Activated naive CD4-positive, alpha-beta T cell treated with anti-CD3 and anti-CD28 coated beads, Interleukin-2, amount 50 U/mL, for 16 hours (primary cell): ENCODE results near the gene CHPT1.
"Not testable (repeated sequence)": the region's sequence is repeated elsewhere in the genome, so short reads cannot be mapped to it uniquely, and the experiment has no call there.

Experiments used
- DNase-seq: peaks from one replicate; pipeline ENCODE4 v3.0.0-alpha.2; 2020

CHPT1 gene

DNA sequence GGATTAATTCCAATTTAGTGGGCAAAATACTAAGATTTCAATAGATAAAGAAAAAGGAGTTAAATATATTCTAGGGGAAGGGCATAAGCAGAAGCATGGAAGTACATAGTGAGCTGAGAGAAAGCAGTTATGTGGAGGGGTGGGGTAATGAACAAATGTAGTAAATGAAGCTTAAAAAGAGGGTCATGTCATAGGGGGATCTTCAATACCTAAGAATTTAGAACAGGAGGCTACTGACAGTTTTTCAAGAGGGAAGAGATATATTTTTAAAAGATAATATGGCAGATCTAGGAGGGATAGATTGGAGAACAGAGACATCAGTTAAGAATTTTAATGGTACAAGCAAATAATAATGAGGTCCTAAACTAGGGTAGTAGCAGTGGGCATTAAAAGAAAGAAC, 32.4 kb downstream of the CHPT1 start:
- DNase-seq, result no peak

DNA sequence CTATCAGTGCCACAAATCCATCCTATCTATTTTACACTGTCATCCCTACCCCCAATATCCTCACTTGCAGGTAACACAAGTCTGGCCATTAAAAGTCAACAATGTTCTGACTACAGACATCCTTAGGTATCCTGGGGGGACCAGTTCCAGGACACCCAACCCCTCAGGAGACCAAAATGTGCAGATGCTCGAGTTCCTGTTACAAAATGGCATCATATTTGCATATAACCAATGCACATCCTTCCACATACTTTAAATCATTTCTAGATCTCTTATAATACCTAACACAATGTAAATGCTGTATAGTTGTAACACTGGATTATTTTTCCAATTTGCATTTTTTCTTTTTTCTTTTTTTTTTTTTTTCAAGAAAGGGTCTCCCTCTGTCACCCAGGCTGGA, 34.9 kb downstream of the CHPT1 start:
- DNase-seq, result no peak

DNA sequence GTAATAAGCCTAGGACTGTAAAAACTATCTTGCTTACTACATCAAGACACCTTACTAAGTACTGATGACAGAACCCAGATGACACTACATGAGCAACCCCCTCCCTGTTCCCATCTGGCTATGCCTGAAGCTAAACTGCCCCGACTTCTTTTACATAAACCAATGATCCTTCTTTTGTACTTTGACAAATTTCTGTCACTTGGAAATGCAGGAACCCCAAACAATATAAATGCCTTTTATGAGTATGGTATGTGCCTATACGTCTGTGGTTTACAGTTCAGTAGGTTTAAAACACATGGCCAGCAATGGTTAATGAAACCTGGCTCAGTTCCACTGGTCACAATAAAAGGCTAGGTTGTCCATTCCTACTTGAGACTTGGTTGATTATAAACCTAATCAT, 35.7 kb downstream of the CHPT1 start:
- DNase-seq, result no peak

DNA sequence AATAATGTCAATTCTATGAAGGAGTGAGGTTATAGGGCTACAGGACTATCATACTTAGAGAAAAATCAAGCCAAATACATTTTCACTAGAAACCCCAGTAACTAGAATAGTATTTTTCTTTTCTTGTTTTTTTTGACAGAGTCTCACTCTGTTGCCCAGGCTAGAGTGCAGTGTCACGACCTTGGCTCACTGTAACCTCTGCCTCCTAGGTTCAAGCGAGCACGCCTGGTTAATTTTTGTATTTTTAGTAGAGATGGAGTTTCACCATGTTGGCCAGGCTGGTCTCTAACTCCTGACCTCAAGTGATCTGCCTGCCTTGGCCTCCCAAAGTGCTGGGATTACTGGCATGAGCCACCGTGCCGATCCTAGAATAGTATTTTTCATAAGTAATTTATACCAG, 37.0 kb downstream of the CHPT1 start:
- not testable (repeated sequence) for DNase-seq

DNA sequence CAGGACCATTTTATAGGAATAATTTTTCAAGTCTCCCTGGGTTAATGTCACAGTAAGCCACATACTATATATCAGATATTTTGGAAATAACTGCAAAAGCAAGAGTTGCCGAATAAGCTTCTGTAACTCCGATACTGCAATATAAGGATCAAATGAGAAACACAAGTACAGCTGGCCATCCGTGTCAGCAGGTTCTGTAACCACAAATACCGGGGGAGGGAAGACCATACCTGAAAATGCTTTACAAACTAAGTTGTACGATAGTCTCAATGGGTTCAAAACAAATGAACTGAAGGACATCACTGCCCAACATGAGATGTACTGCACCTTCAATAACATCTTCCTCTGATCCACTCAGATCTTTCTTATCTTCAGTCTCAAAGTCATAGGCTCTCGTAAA, 40.0 kb downstream of the CHPT1 start:
- no peak for DNase-seq

DNA sequence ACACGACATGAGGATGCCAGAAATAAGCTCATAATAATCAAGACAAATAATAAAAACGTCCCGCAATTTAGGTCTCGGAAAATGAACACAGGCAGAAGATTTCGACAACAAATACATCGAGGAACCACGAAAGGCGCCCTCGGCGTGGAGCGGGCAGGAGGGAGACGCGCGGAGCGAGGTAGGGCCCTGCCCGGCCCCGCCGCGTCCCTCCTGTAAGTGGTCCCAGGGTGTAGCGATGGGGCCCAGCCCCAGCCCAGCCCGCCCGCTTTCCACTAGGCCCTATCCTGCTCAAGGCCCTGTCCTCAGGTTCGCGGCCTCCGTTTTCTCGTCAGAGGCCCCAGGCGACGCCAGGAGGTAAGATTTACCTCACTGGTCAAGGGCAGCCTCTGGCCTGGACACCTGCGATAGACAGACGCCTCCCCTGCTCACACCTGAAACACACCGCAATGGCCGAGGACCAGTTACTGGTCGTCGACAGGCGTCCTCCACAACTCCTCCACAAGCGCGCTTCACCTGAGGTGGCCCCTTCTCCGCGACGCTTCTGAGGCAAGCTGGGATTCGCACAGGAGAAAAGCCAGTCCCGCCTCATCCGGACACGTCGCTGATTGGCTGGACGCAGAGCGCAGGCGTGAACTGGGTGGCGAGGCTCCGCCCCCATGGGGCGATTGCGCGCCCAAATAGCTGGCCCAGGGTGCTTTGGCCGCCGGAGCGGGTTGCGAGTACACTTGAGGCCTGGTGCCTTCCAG, 41.7 kb downstream of the CHPT1 start, which contains the start of gene SYCP3:
TSS of gene SYCP3 (minus strand) at position 543 of the 746 bp plus-strand sequence. CDS start 1,527 bp downstream, outside the sequence.
- no peak for DNase-seq

DNA sequence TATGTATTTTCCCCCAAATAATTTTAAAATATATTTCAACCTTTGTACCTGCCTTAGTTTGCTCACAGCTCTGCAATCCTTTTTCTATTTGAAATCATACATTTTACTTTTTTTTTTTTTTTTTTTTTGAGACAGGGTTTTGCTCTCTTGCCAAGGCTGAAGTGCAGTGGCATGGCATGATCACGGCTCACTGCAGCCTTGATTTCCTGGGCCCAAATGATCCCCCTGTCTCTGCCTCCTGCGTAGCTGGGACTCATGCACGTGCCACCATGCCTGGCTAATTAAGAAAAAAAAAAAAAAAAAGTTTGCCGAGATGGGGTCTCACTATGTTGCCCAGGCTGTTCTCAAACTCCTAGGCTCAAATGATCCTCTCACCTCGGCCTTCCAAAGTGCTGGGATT, 43.1 kb downstream of the CHPT1 start:
- no peak for DNase-seq

DNA sequence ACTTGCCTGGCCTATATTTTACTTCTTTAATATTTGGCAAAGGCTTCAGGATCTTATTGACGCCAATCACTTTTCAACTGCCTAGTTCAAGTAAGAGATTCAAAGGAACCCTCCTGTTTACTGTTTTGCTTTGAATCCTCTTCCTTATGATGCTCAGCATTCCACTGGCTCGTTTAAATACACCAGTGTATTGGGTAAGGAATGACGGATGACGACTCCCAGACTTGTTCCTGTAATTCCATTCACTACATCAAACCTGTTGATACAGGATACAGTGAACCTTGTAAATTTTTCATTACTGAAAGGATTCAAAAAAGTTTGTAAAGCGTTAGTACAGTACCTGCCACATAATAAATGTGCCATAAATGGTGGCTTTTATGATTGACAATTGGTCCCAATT, 43.5 kb downstream of the CHPT1 start:
- DNase-seq, result no peak

DNA sequence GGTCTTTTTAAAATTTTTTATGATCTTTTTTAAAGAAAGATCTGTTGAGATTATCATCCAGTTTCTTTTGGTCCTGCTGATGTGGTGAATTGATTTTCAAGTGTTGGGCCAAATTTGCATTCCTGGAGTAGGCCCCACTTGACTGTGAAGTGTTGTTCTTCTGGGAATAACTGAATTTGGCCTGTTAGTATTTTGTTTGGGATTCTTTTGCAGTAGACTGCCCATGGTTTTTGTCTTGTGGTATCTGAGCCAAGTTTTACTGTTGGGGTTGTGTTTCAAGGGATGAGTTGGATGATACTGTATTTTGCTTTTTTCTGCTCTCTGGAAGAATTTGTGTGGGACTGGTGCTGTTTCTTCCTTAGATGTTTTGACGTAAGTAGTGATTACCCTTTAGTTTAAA, 45.8 kb downstream of the CHPT1 start:
- no peak for DNase-seq

DNA sequence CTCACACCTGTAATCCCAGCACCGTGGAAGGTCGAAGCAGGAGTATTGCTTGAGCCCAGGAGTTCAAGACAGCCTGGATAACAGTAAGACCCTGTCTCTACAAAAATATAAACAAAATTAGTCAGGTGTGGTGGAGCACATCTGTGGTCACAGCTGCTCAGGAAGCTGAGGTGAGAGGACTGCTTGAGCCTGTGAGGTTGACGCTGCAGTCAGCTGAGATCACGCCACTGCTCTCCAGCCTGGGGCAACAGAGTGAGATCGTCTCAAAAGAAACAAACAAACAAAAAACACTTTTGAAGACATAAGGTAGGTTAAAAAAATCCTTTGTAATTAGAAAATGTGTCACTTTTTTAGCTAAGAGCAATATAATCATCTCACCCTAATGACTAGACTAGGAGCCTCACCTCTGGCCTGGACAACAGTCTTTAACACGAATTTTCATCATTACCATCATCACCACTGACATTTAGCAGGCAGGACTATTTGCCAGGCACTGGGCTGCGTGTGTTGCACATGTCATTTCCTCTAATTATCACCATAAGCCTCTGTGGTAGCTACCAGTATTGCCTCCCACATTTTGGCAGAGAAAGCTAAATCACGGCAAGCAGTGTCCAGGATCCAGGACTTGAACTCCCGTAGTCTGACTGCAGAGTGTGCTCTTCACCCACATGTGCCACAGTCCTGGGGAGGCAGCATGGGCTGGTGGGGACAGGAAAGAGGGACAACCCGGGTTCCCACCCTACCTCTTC, 46.5 kb downstream of the CHPT1 start:
- no peak for DNase-seq

DNA sequence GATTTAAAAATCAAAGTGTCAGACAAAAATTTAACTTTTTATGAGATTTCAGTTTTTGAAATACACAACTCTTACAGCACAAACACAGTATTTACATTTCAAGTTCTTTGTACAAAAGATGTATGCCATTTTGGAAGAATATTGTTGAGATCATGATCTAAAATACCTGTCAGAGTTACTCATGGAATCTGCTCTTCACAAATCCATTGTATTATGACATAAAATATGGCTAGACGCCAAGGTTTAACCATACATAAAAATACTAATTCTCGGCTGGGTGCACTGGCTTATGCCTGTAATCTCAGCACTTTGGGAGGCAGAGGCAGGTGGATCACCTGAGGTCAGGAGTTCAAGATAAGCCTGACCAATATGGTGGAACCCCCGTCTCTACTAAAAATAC, 48.0 kb downstream of the CHPT1 start:
- DNase-seq, result no peak

DNA sequence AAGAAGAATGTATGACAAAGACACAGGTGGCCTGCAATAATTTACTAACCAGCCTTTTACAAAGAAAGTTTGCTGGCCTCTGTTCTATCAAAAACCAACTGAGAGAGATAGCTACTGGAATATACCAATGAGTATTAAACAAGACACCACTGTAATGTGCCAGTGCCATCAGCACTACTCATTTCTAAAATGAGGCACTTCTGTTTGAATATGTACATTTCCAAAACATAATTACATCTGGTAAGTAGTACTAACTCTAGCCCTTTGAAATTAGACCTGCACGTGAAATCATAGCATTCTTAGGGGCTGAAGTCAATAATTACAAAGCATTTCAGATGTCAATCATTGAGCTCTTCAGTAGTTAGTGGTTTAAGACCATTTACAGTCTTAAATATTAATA, 48.8 kb downstream of the CHPT1 start:
- DNase-seq, result no peak

DNA sequence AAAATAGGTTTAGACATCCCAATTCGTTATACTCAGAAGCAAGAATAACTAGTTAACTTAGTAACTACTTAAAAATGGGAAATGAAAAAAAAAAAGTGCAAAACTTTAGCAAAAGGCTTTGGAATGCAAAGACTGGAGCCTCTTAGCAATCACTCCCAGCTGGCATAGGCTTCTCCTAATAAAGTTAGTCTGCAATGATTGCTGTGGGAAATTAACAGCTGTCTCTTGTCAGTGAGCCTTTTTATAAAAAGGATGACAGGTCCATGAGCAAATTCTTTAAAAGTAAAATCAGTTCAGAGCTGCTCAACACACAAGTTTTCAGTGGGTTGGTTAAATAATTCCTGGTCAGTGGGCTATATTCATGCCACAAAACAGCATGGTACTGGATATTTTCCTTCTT, 49.2 kb downstream of the CHPT1 start:
- no peak for DNase-seq

DNA sequence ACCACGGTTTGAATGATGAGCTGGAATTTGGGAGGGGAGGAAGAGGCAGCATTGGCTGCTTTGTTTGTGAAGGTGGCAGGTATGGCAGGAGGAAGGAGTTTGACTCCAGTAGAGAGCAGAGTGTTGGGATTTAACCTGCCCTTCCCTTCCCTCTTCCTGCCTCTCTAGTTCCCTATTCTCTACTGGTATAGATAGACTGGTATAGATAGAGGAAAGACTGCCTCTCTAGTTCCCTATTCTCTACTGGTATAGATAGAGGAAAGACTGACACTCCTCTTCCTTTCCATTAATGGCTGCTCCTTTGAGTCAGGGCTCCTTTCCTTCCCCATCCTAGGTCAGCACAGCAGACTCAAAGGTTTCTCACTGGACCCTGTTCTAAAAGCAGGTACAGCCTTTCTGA, 50.3 kb downstream of the CHPT1 start:
- no peak for DNase-seq

DNA sequence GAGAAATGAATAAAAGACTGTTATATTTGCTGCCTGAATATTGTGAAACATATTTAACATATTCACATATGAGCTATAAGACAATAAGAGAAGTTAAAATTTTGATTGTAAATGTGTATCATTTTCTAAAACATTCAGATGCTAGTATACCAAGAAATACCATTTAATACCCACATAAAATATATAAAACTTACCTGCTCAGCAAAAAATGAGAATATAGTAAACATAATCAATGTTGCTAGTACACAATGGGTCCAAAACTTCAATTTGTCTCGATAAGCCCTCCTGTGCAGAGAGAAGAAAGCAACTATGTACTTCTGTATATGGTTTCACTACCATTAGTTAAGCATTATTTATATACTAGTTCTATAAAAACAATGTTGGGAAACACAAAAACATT, 51.5 kb downstream of the CHPT1 start:
- no peak for DNase-seq

DNA sequence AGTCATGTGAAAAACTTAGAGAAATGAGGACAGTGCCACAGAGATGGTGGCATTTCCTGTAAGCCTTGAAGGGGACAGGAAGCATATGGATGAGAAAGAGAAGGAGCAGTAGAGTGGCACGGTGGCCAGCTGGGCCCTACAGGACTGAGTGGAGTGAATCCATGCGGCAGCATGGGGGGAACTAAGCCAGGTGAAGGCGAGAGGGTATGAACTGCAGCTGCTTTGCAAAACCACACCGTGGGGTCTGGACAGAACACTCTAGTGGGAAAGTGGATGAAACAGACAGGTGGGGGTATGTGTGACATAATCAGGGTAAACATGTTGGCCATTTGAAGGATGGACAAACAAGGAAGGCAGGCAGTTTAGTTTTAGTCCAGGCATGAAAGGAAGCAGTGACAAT, 52.2 kb downstream of the CHPT1 start:
- DNase-seq, result no peak

DNA sequence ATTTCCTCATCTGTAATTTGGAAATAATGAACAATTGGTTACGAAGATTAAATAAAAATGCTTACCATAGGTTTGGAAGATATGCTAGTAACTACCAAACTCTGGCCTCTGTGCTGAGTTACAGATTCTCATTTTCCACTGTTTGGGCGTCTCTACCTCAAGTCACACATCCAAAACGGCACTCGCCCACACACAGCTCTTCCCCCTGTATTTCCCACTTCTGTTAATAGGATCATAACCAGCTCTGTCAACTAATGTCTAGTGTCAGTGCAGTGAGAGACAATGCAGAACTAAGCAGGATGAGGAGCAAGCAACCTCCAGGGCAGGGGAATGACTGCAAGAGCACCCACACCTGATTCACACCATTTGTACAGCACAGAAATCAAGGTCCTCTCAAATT, 52.7 kb downstream of the CHPT1 start:
- no peak for DNase-seq

DNA sequence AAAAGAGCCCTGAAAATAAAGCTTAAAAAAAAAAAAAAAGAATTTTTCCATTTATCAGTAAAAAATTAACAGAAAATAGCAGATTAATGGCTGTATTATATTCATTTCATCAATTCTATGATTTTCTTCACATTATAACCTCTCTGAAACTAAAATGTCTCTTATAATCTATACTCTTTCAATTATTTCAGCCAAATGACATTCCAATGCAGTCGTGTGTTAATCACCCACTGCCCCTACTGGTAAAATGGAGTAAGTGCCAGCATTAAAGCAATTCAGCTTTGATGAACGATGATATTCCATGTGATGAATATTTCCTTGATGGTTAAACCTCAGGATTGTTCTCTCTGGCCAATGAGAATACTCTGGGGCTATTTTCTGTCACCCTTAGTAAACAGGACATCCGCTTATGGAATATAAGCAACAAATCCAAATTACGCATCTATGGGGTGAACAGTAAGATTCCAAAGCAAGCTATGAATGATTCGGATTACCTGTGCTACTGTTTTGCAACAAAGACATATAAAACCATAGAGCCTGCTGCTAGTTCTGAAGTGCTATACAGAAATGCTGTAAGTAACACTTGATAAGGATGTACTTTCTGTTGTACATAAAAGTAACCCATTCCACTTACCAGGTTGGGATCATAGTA, 62.1 kb downstream of the CHPT1 start:
- no peak for DNase-seq

DNA sequence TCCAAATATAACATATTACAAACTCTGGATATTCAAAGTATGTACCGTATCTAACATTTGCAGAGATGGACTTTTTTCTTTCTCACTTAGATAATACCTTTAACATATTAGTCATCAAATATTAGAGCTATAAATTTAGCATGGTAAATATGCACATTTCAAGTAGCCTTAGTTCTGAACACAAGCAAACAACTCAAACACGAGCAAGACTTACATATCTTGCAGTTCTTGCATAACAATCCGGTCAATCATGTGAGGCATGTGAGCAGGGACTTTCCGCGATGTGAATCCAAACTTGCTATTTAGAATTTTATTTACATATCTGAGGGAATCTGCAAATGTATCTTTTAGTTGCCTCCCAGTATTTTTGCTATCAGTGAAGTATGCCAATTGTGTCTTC, 63.9 kb downstream of the CHPT1 start:
- DNase-seq, result no peak

DNA sequence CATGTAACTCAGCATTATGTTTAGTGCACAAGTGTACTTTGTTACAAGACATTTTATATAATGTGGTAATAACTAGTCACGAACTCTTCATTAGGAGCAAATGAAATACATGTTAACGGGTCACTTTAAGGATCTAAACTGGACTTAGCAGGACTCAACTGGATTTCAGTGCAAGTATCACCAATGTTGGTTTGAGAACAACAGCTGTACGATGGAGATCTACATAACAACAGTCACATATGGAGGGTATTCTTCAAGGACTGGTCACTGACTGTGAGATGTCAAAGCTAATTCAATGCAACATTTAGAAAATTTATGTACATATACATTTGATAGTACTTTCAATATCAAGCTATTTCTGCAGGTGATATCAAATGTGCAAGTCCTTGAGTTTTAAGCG, 64.3 kb downstream of the CHPT1 start:
- no peak for DNase-seq

DNA sequence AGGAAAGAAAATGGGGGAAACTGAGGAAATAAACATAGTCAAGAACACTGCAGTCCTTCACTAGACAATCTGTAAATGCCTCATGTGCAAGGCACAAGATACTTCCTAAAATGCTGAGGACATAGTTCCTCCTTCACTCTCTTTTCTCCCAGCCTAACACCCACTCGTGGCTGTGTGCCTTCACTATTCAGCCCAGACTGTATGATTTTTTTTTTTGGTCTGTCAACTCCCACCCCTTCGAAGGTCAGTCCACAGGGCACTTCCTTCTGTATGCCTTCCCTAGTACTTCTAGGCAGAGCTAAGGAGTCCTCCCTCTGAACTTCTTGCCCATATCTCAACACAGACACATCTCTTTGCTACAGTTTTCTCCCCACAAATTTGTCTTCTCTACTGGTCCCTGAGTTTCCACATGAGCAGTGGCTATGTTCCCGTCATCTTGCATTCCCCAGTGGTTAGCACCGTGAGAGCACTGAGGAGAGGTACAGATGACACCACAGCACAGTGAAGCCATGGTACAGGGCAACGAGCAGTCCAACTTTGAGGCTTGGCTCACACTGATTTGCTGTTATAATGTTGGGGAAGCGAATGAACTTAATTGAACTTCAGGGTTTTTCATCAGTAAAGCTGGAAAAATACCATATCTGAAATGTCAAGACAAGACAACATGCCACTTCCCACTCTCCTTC, 65.9 kb downstream of the CHPT1 start:
- DNase-seq, result no peak

DNA sequence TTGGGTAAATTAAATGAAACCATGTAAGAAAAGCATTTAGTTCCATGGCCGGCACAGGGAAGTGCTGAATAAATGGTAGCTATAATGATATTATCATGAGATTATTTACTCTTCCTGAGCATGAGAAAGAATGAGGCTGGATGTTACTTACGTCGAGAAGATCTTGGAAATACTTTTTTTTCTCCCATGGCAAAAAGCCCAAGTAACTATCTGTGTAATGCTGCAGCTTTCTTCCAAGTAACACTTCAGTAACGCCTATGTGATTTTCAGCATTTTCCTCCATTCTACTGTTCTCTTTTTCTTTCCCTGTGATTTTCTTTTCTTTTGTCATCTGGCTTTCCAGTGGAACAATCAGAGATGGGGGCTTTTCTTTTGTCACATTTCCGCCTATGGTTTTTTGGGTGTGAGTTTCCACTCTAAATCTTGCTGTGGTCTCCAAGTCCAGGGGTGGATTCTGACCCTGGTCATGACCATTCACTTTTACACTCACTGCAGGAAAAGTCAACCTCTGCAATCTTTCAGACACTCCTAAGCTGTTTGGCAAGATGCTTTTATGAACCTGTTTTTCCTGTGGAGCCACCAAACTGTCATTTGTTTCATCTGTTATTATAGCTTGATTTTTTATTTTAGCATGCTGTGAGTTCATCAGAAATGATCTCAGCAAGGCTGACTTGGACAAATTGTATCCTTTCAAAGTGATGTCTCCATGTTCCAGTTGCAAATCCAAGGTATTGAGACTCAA, 66.8 kb downstream of the CHPT1 start:
- no peak for DNase-seq

DNA sequence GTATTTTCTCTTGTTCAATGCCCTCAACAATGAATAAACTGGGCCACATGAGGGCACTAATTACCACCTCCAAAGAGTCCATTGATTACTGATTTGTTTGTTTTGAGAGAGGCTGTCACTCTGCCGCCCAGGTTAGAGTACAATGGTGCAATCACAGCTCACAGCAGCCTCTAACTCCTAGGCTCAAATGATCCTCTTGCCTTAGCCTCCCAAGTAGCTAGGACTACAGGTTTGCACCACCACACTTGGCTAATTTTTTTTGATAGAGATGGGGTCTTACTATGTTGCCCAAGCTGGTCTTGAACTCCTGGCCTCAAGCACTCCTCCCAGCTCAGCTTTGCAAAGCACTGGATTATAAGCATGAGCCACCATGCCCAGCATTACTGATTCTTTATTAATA, 70.1 kb downstream of the CHPT1 start:
- no peak for DNase-seq
